D721Med (cell line): ENCODE measurements around the gene KCNB1.

Experiments
- DNase-seq: peaks from one replicate; pipeline ENCODE4 v3.0.0; 2011; ENCODE audit warnings: low spot score; ENCODE audit not compliant: insufficient read length
- FAIRE-seq: peaks from 2 replicates; lab custom pipeline; 2011; peaks lifted over from hg19 to GRCh38; lab: Jason Lieb, UNC
- CTCF ChIP-seq: IDR thresholded peaks from 2 replicates; pipeline ENCODE4 v1.5.1; 2012; ENCODE audit warnings: mild to moderate bottlenecking, control low read depth; ENCODE audit not compliant: insufficient read depth; ENCODE audit errors: missing control alignments

The KCNB1 gene

GRCh38 chr20:49455691-49456090 is 26.8 kb downstream of the KCNB1 start:
- no peak for DNase-seq
- FAIRE-seq, result no peak
- TF ChIP-seq CTCF, result no peak

- no peak for FAIRE-seq
- no peak for TF ChIP-seq CTCF
Measured at GRCh38 chr20:49452011-49452482, 30.4 kb downstream of the KCNB1 start.

GRCh38 chr20:49450281-49450721 is 32.2 kb downstream of the KCNB1 start:
- DNase-seq, result no peak
- no peak for TF ChIP-seq CTCF
- no peak for FAIRE-seq

More at GRCh38 chr20:49452011-49452482, 30.4 kb downstream of the KCNB1 start:
- DNase-seq, result no peak

GRCh38 chr20:49448917-49449316 is 33.6 kb downstream of the KCNB1 start:
- no peak for TF ChIP-seq CTCF
- DNase-seq (no peak), FAIRE-seq (no peak)

GRCh38 chr20:49447946-49448809 is 34.3 kb downstream of the KCNB1 start:
- FAIRE-seq (no peak), DNase-seq (no peak)
- no peak for TF ChIP-seq CTCF

GRCh38 chr20:49447364-49447763 is 35.1 kb downstream of the KCNB1 start:
- TF ChIP-seq CTCF, result no peak
- DNase-seq (no peak), FAIRE-seq (no peak)

- FAIRE-seq, result no peak
Measured at GRCh38 chr20:49446808-49447207, 35.7 kb downstream of the KCNB1 start.

More at GRCh38 chr20:49446808-49447207, 35.7 kb downstream of the KCNB1 start:
- no peak for DNase-seq
- no peak for TF ChIP-seq CTCF
